ENCODE results near the gene WHRN. TPM values are rescaled to one million over a fixed set of nuclear protein-coding genes. Genes with fewer than 3 reads are reported as not detected.

WHRN gene
- total and polyA plus RNA-seq, 2 of the 8 experiments (the other 6 are each of a cell fraction or from before 2014, with no cell fraction given), result 4.4 to 7.7 TPM

DNA sequence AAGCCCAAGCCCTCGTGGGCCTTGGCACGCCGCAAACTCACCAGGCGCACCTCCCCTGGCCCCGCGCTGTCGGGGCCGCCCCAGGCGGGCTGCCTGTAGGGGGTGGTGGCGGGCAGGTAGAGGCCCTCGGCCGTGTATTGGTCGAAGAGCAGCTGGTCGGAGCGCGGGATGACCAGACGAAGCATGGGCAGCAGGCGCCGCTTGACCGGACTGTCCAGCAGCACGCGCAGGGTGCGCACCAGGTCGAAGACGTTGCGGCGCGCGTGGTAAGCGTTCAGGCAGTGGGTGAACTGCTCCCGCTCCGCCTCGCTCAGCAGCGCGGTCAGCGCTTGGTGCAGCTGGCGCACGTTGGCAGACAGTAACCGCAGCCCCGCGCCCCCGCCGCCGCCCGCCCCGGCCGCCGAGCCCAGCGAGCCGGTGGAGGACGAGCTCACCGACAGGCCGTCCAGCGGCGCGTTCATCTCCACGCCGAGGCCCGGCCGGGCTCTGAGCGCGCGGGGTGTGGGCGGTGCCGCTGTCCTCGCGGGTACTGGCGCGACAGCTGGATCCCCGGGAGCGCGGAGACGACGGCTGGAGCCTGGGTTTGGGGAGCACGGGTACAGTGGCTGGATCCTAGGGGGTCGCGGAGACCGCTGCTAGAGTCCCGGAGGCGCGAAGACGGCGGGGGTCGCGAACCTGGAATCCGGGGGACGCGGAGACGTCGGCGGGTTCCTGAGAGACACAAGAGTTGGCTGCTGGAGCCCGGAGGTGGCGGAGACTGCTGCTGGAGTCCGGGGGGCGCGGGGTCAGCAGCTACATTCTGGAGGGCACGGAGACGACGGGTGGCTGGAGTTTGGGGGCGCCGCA lies 709 bp downstream of the WHRN start (continued):
- TF ChIP-seq CTCF (IDR thresholded peaks at IDR 0.05; ENCODE audit: control extremely low read depth in 1 of 3, insufficient read depth in 1 of 3, low read depth in 1 of 3, low read length in 3 of 3), result peak; percentile 55 to 63 (median 57)
- no peak for TF ChIP-seq SIX5 (IDR thresholded peaks at IDR 0.05; ENCODE audit: low read depth, low read length)
- TF ChIP-seq HDAC6 (IDR thresholded peaks at IDR 0.05; ENCODE audit: low read depth, low read length), result no peak
- no peak for TF ChIP-seq POLR2A (IDR thresholded peaks at IDR 0.05; ENCODE audit: control extremely low read depth in 1 of 2, low read depth in 2 of 2, low read length in 2 of 2)
- no peak for TF ChIP-seq NRF1 (IDR thresholded peaks at IDR 0.05; ENCODE audit: low read depth, low read length)
- no peak for TF ChIP-seq TAF7 (optimal IDR thresholded peaks at IDR 0.05; ENCODE audit: borderline replicate concordance, low read depth, low read length)
- TF ChIP-seq GABPA (IDR thresholded peaks at IDR 0.05; ENCODE audit: borderline replicate concordance, insufficient read depth, low read length), result no peak
- no peak for TF ChIP-seq BCL11A (IDR thresholded peaks at IDR 0.05; ENCODE audit: low read depth in 2 of 2, low read length in 2 of 2)
- no peak for TF ChIP-seq SRF (IDR thresholded peaks at IDR 0.05; ENCODE audit: low read depth, low read length)
- peak; percentile 14 to 58; a peak in 2 of 4 replicates for TF ChIP-seq SIN3A (conservative IDR thresholded peaks at IDR 0.05 in 1 of 2, IDR thresholded peaks at IDR 0.05 in 1 of 2; ENCODE audit: low read depth in 1 of 2, low read length in 2 of 2)
- TF ChIP-seq SIRT6 (IDR thresholded peaks at IDR 0.05; ENCODE audit: low read length), result no peak
- TF ChIP-seq, protein P1, sequence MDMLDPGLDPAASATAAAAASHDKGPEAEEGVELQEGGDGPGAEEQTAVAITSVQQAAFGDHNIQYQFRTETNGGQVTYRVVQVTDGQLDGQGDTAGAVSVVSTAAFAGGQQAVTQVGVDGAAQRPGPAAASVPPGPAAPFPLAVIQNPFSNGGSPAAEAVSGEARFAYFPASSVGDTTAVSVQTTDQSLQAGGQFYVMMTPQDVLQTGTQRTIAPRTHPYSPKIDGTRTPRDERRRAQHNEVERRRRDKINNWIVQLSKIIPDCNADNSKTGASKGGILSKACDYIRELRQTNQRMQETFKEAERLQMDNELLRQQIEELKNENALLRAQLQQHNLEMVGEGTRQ (IDR thresholded peaks at IDR 0.05; ENCODE audit: low read length), result no peak
- TF ChIP-seq, protein P2, sequence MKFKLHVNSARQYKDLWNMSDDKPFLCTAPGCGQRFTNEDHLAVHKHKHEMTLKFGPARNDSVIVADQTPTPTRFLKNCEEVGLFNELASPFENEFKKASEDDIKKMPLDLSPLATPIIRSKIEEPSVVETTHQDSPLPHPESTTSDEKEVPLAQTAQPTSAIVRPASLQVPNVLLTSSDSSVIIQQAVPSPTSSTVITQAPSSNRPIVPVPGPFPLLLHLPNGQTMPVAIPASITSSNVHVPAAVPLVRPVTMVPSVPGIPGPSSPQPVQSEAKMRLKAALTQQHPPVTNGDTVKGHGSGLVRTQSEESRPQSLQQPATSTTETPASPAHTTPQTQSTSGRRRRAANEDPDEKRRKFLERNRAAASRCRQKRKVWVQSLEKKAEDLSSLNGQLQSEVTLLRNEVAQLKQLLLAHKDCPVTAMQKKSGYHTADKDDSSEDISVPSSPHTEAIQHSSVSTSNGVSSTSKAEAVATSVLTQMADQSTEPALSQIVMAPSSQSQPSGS (IDR thresholded peaks at IDR 0.05; ENCODE audit: low read length), result no peak

All from H1 (cell line).